IPS-20b (cell line): ENCODE data around the gene IL1RAP.

Source experiments
- H3K27ac ChIP-seq: one replicate; pipeline ENCODE4 v1.5.1; 2013; ENCODE audit warnings: low read length
- H3K27me3 ChIP-seq: 2 replicates; pipeline ENCODE4 v1.6.1; 2013; ENCODE audit warnings: mild to moderate bottlenecking, low read length, inconsistent platforms; ENCODE audit not compliant: insufficient read depth
- H3K36me3 ChIP-seq: 2 replicates; pipeline ENCODE4 v1.6.1; 2013; ENCODE audit warnings: low read depth, mild to moderate bottlenecking, inconsistent platforms, low read length, moderate library complexity; ENCODE audit not compliant: insufficient read depth
- H3K4me1 ChIP-seq: 2 replicates; pipeline ENCODE4 v1.6.1; 2013; ENCODE audit warnings: mild to moderate bottlenecking, control low read depth, inconsistent platforms, low read length, moderate library complexity; ENCODE audit not compliant: insufficient read depth
- H3K4me3 ChIP-seq: 2 replicates; pipeline ENCODE4 v1.5.1; 2013; ENCODE audit warnings: mild to moderate bottlenecking, low read length, inconsistent platforms
- H3K9ac ChIP-seq: 2 replicates; pipeline ENCODE4 v1.6.1; 2013; ENCODE audit warnings: low read depth, mild to moderate bottlenecking, inconsistent platforms, low read length, moderate library complexity
- H3K9me3 ChIP-seq: 2 replicates; pipeline ENCODE4 v1.6.1; 2013; ENCODE audit warnings: mild to moderate bottlenecking, low read depth, low read length, inconsistent platforms; ENCODE audit not compliant: insufficient read depth

Gene IL1RAP

GRCh38 chr3:190546881-190547510 is 33.1 kb downstream of the IL1RAP start:
- Histone ChIP-seq H3K4me3 (no peak overlapping the region), H3K27me3 (peaks cover 28% of the 10 kb centered on the region), H3K36me3 (no peaks in the 10 kb centered on the region; the same call in 1 of the 2 replicates), H3K9ac (no peak overlapping the region), H3K27ac (no peak overlapping the region), H3K4me1 (peaks cover 14% of the 10 kb centered on the region; the same call in 1 of the 2 replicates), H3K9me3 (no peaks in the 10 kb centered on the region; the same call in 1 of the 2 replicates)

- H3K4me3 ChIP-seq, result no peak overlapping the region
- no peaks in the 10 kb centered on the region; the same call in 1 of the 2 replicates for H3K36me3 ChIP-seq
- peaks cover 17% of the 10 kb centered on the region for H3K27me3 ChIP-seq
- H3K9ac ChIP-seq, result no peak overlapping the region
- H3K4me1 ChIP-seq, result peaks cover 18% of the 10 kb centered on the region; the same call in 1 of the 2 replicates
- H3K27ac ChIP-seq, result no peak overlapping the region
- H3K9me3 ChIP-seq, result no peaks in the 10 kb centered on the region; the same call in 1 of the 2 replicates
Measured at GRCh38 chr3:190548031-190548656, 34.3 kb downstream of the IL1RAP start.

GRCh38 chr3:190552021-190552420 is 38.1 kb downstream of the IL1RAP start:
- Histone ChIP-seq H3K4me1 (peaks cover 14% of the 10 kb centered on the region; the same call in 1 of the 2 replicates), H3K27ac (no peak overlapping the region), H3K36me3 (no peaks in the 10 kb centered on the region; the same call in 1 of the 2 replicates)

GRCh38 chr3:190552969-190553759 is 39.3 kb downstream of the IL1RAP start:
- Histone ChIP-seq H3K4me1 (peaks cover 10% of the 10 kb centered on the region; the same call in 1 of the 2 replicates), H3K36me3 (no peaks in the 10 kb centered on the region; the same call in 1 of the 2 replicates), H3K9ac (peak overlapping the region; percentile 88), H3K4me3 (peak overlapping the region; percentile 64), H3K27me3 (no peaks in the 10 kb centered on the region), H3K9me3 (no peaks in the 10 kb centered on the region; the same call in 1 of the 2 replicates), H3K27ac (peak overlapping the region; percentile 90)

More at GRCh38 chr3:190552021-190552420, 38.1 kb downstream of the IL1RAP start:
- Histone ChIP-seq H3K27me3 (no peaks in the 10 kb centered on the region), H3K4me3 (peak overlapping the region; percentile 64; the same call in 1 of the 2 replicates), H3K9me3 (no peaks in the 10 kb centered on the region; the same call in 1 of the 2 replicates), H3K9ac (peak overlapping the region; percentile 88)

GRCh38 chr3:190554197-190554596 is 40.3 kb downstream of the IL1RAP start:
- no peaks in the 10 kb centered on the region; the same call in 1 of the 2 replicates for H3K36me3 ChIP-seq
- H3K4me1 ChIP-seq, result peaks cover 10% of the 10 kb centered on the region; the same call in 1 of the 2 replicates
- H3K4me3 ChIP-seq, result peak overlapping the region; percentile 58
- peak overlapping the region; percentile 3 for H3K27ac ChIP-seq
- H3K9me3 ChIP-seq, result no peaks in the 10 kb centered on the region; the same call in none of the 2 replicates
- peak overlapping the region; percentile 78; the same call in 1 of the 2 replicates for H3K9ac ChIP-seq
- H3K27me3 ChIP-seq, result no peaks in the 10 kb centered on the region

GRCh38 chr3:190556351-190556750 is 42.5 kb downstream of the IL1RAP start:
- peaks cover 10% of the 10 kb centered on the region; the same call in 1 of the 2 replicates for H3K4me1 ChIP-seq
- H3K4me3 ChIP-seq, result no peak overlapping the region
- no peak overlapping the region for H3K27ac ChIP-seq
- no peaks in the 10 kb centered on the region for H3K36me3 ChIP-seq
- no peak overlapping the region for H3K9ac ChIP-seq
- H3K9me3 ChIP-seq, result no peaks in the 10 kb centered on the region; the same call in none of the 2 replicates
- H3K27me3 ChIP-seq, result no peaks in the 10 kb centered on the region

- Histone ChIP-seq H3K9ac (no peak overlapping the region), H3K27me3 (no peaks in the 10 kb centered on the region), H3K27ac (no peak overlapping the region), H3K36me3 (no peaks in the 10 kb centered on the region), H3K4me1 (peaks cover 10% of the 10 kb centered on the region; the same call in 1 of the 2 replicates), H3K9me3 (no peaks in the 10 kb centered on the region; the same call in 1 of the 2 replicates), H3K4me3 (no peak overlapping the region)
Measured at GRCh38 chr3:190557296-190557695, 43.4 kb downstream of the IL1RAP start.

- Histone ChIP-seq H3K27ac (no peak overlapping the region), H3K36me3 (no peaks in the 10 kb centered on the region), H3K4me3 (no peak overlapping the region), H3K27me3 (no peaks in the 10 kb centered on the region), H3K9me3 (no peaks in the 10 kb centered on the region; the same call in 1 of the 2 replicates), H3K4me1 (peaks cover 5% of the 10 kb centered on the region; the same call in 1 of the 2 replicates), H3K9ac (no peak overlapping the region)
Measured at GRCh38 chr3:190558316-190558715, 44.4 kb downstream of the IL1RAP start.

GRCh38 chr3:190558796-190559195 is 44.9 kb downstream of the IL1RAP start:
- H3K9me3 ChIP-seq, result no peaks in the 10 kb centered on the region; the same call in 1 of the 2 replicates
- no peak overlapping the region for H3K27ac ChIP-seq
- H3K4me1 ChIP-seq, result peaks cover 5% of the 10 kb centered on the region; the same call in 1 of the 2 replicates
- H3K4me3 ChIP-seq, result no peak overlapping the region
- no peaks in the 10 kb centered on the region for H3K27me3 ChIP-seq
- no peak overlapping the region for H3K9ac ChIP-seq
- no peaks in the 10 kb centered on the region for H3K36me3 ChIP-seq

- no peak overlapping the region for H3K4me3 ChIP-seq
- no peak overlapping the region for H3K27ac ChIP-seq
- H3K27me3 ChIP-seq, result no peaks in the 10 kb centered on the region
- no peaks in the 10 kb centered on the region; the same call in 1 of the 2 replicates for H3K4me1 ChIP-seq
- no peaks in the 10 kb centered on the region; the same call in 1 of the 2 replicates for H3K9me3 ChIP-seq
- no peak overlapping the region for H3K9ac ChIP-seq
- no peaks in the 10 kb centered on the region for H3K36me3 ChIP-seq
Measured at GRCh38 chr3:190560013-190560895, 46.4 kb downstream of the IL1RAP start.
